ENCODE results near the gene GLB1L3. TPM values are rescaled to one million over a fixed set of nuclear protein-coding genes. Genes with fewer than 3 reads are reported as not detected.

The GLB1L3 gene
- total RNA-seq, 3 donors from 2014 or later = 1.0 to 1.6 TPM; not detected in 1

- H3K4me1 ChIP-seq = no peaks in the 10 kb centered on the region
- no peak for DNase-seq (ENCODE audit: low spot score in 2 of 2)
- H3K4me3 ChIP-seq = no peak overlapping the region
- no peaks in the 10 kb centered on the region for H3K36me3 ChIP-seq
- TF ChIP-seq POLR2A (IDR thresholded peaks at IDR 0.05) = no peak
- no peak for TF ChIP-seq CTCF (IDR thresholded peaks at IDR 0.05)
- TF ChIP-seq POLR2AphosphoS5 (IDR thresholded peaks at IDR 0.05) = no peak
- H3K9me3 ChIP-seq = no peaks in the 10 kb centered on the region
- H3K27ac ChIP-seq = peak overlapping the region in 1 of 2 donors; percentile 23
- no peaks in the 10 kb centered on the region for H3K27me3 ChIP-seq
- intact Hi-C loops (cut with DNase I; ENCODE audit: low total_unique reads) = no loop called here
Measured at GRCh38 chr11:134260983-134261382, 15.2 kb upstream of the GLB1L3 start.

- no peaks in the 10 kb centered on the region for H3K36me3 ChIP-seq
- DNase-seq (ENCODE audit: low spot score in 2 of 2) = no peak
- H3K27ac ChIP-seq = no peak overlapping the region
- intact Hi-C loops (cut with DNase I; ENCODE audit: low total_unique reads) = no loop called here
- no peaks in the 10 kb centered on the region for H3K27me3 ChIP-seq
- H3K4me1 ChIP-seq = no peaks in the 10 kb centered on the region
- peak in 1 of 3 donors; percentile 23 for TF ChIP-seq CTCF (IDR thresholded peaks at IDR 0.05)
- TF ChIP-seq POLR2AphosphoS5 (IDR thresholded peaks at IDR 0.05) = no peak
- TF ChIP-seq POLR2A (IDR thresholded peaks at IDR 0.05) = no peak
- H3K4me3 ChIP-seq = no peak overlapping the region
- H3K9me3 ChIP-seq = no peaks in the 10 kb centered on the region
Measured at GRCh38 chr11:134261626-134262488, 14.3 kb upstream of the GLB1L3 start.

- Histone ChIP-seq H3K4me1 (no peaks in the 10 kb centered on the region), H3K36me3 (no peaks in the 10 kb centered on the region), H3K4me3 (no peak overlapping the region), H3K27ac (peak overlapping the region; percentile 30 to 43), H3K9me3 (no peaks in the 10 kb centered on the region), H3K27me3 (no peaks in the 10 kb centered on the region)
- DNase-seq (ENCODE audit: low spot score in 2 of 2) = no peak
- intact Hi-C loops (cut with DNase I; ENCODE audit: low total_unique reads) = no loop called here
- TF ChIP-seq POLR2A (IDR thresholded peaks at IDR 0.05) (no peak), CTCF (IDR thresholded peaks at IDR 0.05) (no peak), POLR2AphosphoS5 (IDR thresholded peaks at IDR 0.05) (no peak)
Measured at GRCh38 chr11:134264966-134265764, 11.0 kb upstream of the GLB1L3 start.

GRCh38 chr11:134266440-134266839 lies 9.7 kb upstream of the GLB1L3 start:
- Histone ChIP-seq H3K9me3 (no peaks in the 10 kb centered on the region), H3K4me1 (no peaks in the 10 kb centered on the region), H3K27me3 (peaks cover 0 to 2% of the 10 kb centered on the region in 2 donors), H3K36me3 (no peaks in the 10 kb centered on the region), H3K4me3 (no peak overlapping the region), H3K27ac (peak overlapping the region; percentile 26 to 58)
- intact Hi-C loops (cut with DNase I; ENCODE audit: low total_unique reads) = no loop called here
- no peak for DNase-seq (ENCODE audit: low spot score in 2 of 2)
- no peak for TF ChIP-seq POLR2A (IDR thresholded peaks at IDR 0.05)
- no peak for TF ChIP-seq CTCF (IDR thresholded peaks at IDR 0.05)
- no peak for TF ChIP-seq POLR2AphosphoS5 (IDR thresholded peaks at IDR 0.05)

GRCh38 chr11:134266841-134267251 lies 9.3 kb upstream of the GLB1L3 start:
- H3K4me1 ChIP-seq = no peaks in the 10 kb centered on the region
- TF ChIP-seq POLR2AphosphoS5 (IDR thresholded peaks at IDR 0.05) (peak in 1 of 3 donors; percentile 27), POLR2A (IDR thresholded peaks at IDR 0.05) (no peak)
- H3K36me3 ChIP-seq = no peaks in the 10 kb centered on the region
- no peaks in the 10 kb centered on the region for H3K9me3 ChIP-seq
- H3K27me3 ChIP-seq = peaks cover 0 to 6% of the 10 kb centered on the region in 2 donors
- peak overlapping the region; percentile 26 to 58 for H3K27ac ChIP-seq
- H3K4me3 ChIP-seq = no peak overlapping the region
- peak in 1 of 2 donors; percentile 54 for DNase-seq (ENCODE audit: low spot score in 2 of 2)
- intact Hi-C loops (cut with DNase I; ENCODE audit: low total_unique reads) = no loop called here

Data from breast epithelium (tissue), 4 donors.